ENCODE measurements around the gene UBAP2L. TPM values are rescaled to one million over a fixed set of nuclear protein-coding genes. Genes with fewer than 3 reads are reported as not detected.

UBAP2L gene
- total and polyA plus RNA-seq, 4 donors = 67.3 to 147 (median 105) TPM

DNA sequence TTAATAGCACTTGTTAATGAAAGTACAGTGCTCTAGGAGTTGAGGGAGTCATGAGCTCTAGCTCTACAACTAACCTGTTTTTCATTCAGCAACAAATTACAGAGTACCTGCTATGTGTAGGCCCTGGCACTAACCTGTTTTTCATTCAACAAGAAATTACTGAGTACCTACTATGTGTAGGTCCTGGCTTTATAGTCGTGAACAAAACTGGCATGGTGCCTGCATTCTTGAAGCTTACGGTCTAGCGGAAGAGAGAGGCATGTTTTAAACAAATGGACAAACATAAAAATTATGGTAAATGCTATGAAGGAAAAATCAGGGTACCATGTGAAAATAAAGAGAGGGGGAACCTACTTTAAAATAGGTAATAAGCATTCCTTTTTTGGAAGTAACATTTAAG is 2.2 kb upstream of the UBAP2L start:
- no peak for ATAC-seq (ENCODE audit: insufficient read depth, low FRiP score)
- H3K9ac ChIP-seq (ENCODE audit: insufficient read depth in 1 of 2, low read length in 2 of 2) = no peak overlapping the region
- TF ChIP-seq, protein P1, sequence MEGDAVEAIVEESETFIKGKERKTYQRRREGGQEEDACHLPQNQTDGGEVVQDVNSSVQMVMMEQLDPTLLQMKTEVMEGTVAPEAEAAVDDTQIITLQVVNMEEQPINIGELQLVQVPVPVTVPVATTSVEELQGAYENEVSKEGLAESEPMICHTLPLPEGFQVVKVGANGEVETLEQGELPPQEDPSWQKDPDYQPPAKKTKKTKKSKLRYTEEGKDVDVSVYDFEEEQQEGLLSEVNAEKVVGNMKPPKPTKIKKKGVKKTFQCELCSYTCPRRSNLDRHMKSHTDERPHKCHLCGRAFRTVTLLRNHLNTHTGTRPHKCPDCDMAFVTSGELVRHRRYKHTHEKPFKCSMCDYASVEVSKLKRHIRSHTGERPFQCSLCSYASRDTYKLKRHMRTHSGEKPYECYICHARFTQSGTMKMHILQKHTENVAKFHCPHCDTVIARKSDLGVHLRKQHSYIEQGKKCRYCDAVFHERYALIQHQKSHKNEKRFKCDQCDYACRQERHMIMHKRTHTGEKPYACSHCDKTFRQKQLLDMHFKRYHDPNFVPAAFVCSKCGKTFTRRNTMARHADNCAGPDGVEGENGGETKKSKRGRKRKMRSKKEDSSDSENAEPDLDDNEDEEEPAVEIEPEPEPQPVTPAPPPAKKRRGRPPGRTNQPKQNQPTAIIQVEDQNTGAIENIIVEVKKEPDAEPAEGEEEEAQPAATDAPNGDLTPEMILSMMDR (IDR thresholded peaks at IDR 0.05; ENCODE audit: control extremely low read depth, extremely low read depth) = no peak
- H3K4me1 ChIP-seq (ENCODE audit: control insufficient read depth in 5 of 5, insufficient read depth in 5 of 5, low read length in 5 of 5) = peaks cover 1 to 23% (median 12%) of the 10 kb centered on the region in 5 donors
- WGBS, 2 donors = 54 to 70% methylated on average over 3 of the region's 3 CpGs
- peaks cover 10 to 28% (median 16%) of the 10 kb centered on the region in 4 donors for H3K36me3 ChIP-seq (ENCODE audit: control insufficient read depth in 4 of 4, insufficient read depth in 4 of 4, low read length in 4 of 4)
- H3K9me3 ChIP-seq (ENCODE audit: control insufficient read depth in 4 of 4, insufficient read depth in 3 of 4, low read length in 3 of 4) = no peaks in the 10 kb centered on the region
- DNase-seq = no peak
- peak overlapping the region in 1 of 2 donors; percentile 22 for H3K27ac ChIP-seq (ENCODE audit: low read depth in 1 of 2, low read length in 1 of 2)
- H3K27me3 ChIP-seq (ENCODE audit: control insufficient read depth in 3 of 3, insufficient read depth in 3 of 3, low read length in 2 of 3) = no peaks in the 10 kb centered on the region
- H3K4me3 ChIP-seq = no peak overlapping the region

DNA sequence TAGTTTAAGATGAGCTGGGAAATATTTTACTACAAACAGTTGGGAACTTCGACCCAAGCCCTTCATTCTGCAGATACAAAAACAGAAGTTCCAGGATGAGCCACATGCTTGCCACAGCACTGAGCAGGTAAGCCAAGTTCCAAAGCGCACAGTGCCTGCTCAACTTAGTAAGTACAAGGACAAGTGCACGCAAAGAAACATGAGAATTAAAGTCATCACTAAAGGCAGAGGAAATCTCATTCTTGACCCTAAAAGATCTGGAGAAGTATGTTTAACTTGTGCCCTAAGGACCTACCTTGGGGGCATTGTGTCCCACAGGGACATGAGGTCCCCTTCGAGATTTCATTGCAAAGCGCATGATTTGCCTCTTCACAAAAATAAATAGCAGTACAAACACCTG is 1.2 kb upstream of the UBAP2L start:
- Histone ChIP-seq H3K27me3 (ENCODE audit: control insufficient read depth in 3 of 3, insufficient read depth in 3 of 3, low read length in 2 of 3) (no peaks in the 10 kb centered on the region), H3K36me3 (ENCODE audit: control insufficient read depth in 4 of 4, insufficient read depth in 4 of 4, low read length in 4 of 4) (peaks cover 5 to 21% (median 11%) of the 10 kb centered on the region in 4 donors), H3K9ac (ENCODE audit: insufficient read depth in 1 of 2, low read length in 2 of 2) (peak overlapping the region; percentile 99 to 100), H3K27ac (ENCODE audit: low read depth in 1 of 2, low read length in 1 of 2) (peak overlapping the region; percentile 55 to 97), H3K4me1 (ENCODE audit: control insufficient read depth in 5 of 5, insufficient read depth in 5 of 5, low read length in 5 of 5) (peaks cover 1 to 23% (median 12%) of the 10 kb centered on the region in 5 donors), H3K4me3 (peak overlapping the region; percentile 83), H3K9me3 (ENCODE audit: control insufficient read depth in 4 of 4, insufficient read depth in 3 of 4, low read length in 3 of 4) (no peaks in the 10 kb centered on the region)
- 11 to 12% methylated on average over 5 of the region's 5 CpGs for WGBS, 2 donors
- ATAC-seq (ENCODE audit: insufficient read depth, low FRiP score) (no peak), DNase-seq (peak in 2 of 3 donors; percentile 19 to 37)
- TF ChIP-seq, protein P1 (IDR thresholded peaks at IDR 0.05; ENCODE audit: control extremely low read depth, extremely low read depth) = no peak

DNA sequence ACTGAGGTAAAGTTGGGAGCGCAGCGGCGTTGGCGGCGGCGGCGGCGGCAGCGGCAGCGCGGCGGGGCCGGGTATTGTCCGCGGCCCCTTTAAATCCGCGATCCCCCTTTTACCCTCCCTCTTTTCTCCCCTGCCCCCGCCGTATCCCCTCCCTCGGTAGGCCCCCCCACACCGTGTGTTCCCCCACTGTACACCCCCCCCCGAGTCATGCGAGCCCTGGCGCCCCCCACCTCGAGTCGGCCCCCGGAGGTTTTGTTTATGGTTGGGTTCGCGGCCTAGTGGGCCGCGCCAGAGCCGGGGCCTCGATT is 169 bp downstream of the UBAP2L start:
- ATAC-seq (ENCODE audit: insufficient read depth, low FRiP score) (no peak), DNase-seq (no peak)
- TF ChIP-seq, protein P1 (IDR thresholded peaks at IDR 0.05; ENCODE audit: control extremely low read depth, extremely low read depth) = no peak
- 0% methylated on average over 24 to 33 of the region's 33 CpGs for WGBS, 2 donors
- Histone ChIP-seq H3K4me1 (ENCODE audit: control insufficient read depth in 5 of 5, insufficient read depth in 5 of 5, low read length in 5 of 5) (peaks cover 1 to 23% (median 12%) of the 10 kb centered on the region in 5 donors), H3K36me3 (ENCODE audit: control insufficient read depth in 4 of 4, insufficient read depth in 4 of 4, low read length in 4 of 4) (peaks cover 5 to 24% (median 14%) of the 10 kb centered on the region in 4 donors), H3K4me3 (peak overlapping the region; percentile 99), H3K9ac (ENCODE audit: insufficient read depth in 1 of 2, low read length in 2 of 2) (peak overlapping the region in 1 of 2 donors; percentile 93), H3K9me3 (ENCODE audit: control insufficient read depth in 4 of 4, insufficient read depth in 3 of 4, low read length in 3 of 4) (no peaks in the 10 kb centered on the region), H3K27ac (ENCODE audit: low read depth in 1 of 2, low read length in 1 of 2) (peak overlapping the region; percentile 88 to 96), H3K27me3 (ENCODE audit: control insufficient read depth in 3 of 3, insufficient read depth in 3 of 3, low read length in 2 of 3) (no peaks in the 10 kb centered on the region)

Data from lung (tissue), 12 donors.